ENCODE measurements around the gene NID2. TPM values are rescaled to one million over a fixed set of nuclear protein-coding genes. Genes with fewer than 3 reads are reported as not detected.
A peak's percentile ranks its signal among the peaks of the same experiment; 100 is the strongest.

The NID2 gene
- total and polyA plus RNA-seq, 4 donors, result 2.3 to 23.3 (median 10.1) TPM

- Histone ChIP-seq H3K9ac (ENCODE audit: low read depth in 1 of 2, low read length in 2 of 2) (no peak overlapping the region), H3K27me3 (ENCODE audit: control insufficient read depth in 4 of 4, insufficient read depth in 4 of 4, low read length in 3 of 4) (peaks cover 0 to 5% (median 1%) of the 10 kb centered on the region in 4 donors), H3K4me3 (ENCODE audit: low read depth in 1 of 3, low read length in 3 of 3) (no peak overlapping the region), H3K27ac (ENCODE audit: low read depth in 1 of 2, low read length in 2 of 2) (peak overlapping the region in 1 of 2 donors; percentile 9), H3K4me1 (ENCODE audit: control insufficient read depth in 4 of 4, insufficient read depth in 4 of 4, low read length in 3 of 4) (no peaks in the 10 kb centered on the region), H3K36me3 (ENCODE audit: control insufficient read depth in 4 of 4, insufficient read depth in 3 of 4, low read depth in 1 of 4, low read length in 3 of 4) (peaks cover 0 to 2% (median 0%) of the 10 kb centered on the region in 4 donors), H3K9me3 (ENCODE audit: control insufficient read depth in 4 of 4, low read length in 3 of 4) (no peaks in the 10 kb centered on the region)
- TF ChIP-seq YY1 (IDR thresholded peaks at IDR 0.05) (no peak), HNF4G (IDR thresholded peaks at IDR 0.05) (no peak), TAF1 (conservative IDR thresholded peaks at IDR 0.05) (no peak), FOXA2 (IDR thresholded peaks at IDR 0.05) (no peak), EGR1 (IDR thresholded peaks at IDR 0.05; ENCODE audit: low read depth in 2 of 2) (no peak)
- 72% methylated on average over 5 of the region's 5 CpGs for WGBS
- DNase-seq (ENCODE audit: low spot score), result no peak
These were observed 7.5 kb downstream of the NID2 start for GRCh38 chr14:52061390-52061789.

DNA sequence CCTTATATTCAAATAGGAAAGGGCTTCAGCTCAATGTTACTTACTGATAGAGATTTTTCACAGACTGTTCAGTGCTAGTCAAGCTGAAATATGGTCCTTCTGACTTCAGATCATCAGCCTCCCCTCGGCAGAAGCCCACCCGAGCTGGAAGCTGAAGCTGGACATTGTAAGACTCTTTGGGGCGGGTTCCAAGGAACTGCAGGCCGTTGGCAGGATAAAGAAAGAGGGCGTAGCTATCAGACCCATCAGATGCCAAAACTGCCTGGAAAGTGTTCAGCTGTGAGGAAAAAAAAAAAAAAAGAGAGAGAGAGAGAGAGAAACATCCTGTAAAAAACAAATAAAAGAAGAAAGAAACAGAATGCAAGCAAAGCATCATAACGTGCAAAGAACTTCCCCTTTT, 8.8 kb downstream of the NID2 start:
- 54% methylated on average over 6 of the region's 6 CpGs for WGBS
- H3K4me1 ChIP-seq (ENCODE audit: control insufficient read depth in 4 of 4, insufficient read depth in 4 of 4, low read length in 3 of 4), result no peaks in the 10 kb centered on the region
- H3K27ac ChIP-seq (ENCODE audit: low read depth in 1 of 2, low read length in 2 of 2), result no peak overlapping the region

More for the DNA sequence above, 8.8 kb downstream of the NID2 start:
- H3K4me3 ChIP-seq (ENCODE audit: low read depth in 1 of 3, low read length in 3 of 3), result no peak overlapping the region
- peaks cover 0 to 5% (median 1%) of the 10 kb centered on the region in 4 donors for H3K27me3 ChIP-seq (ENCODE audit: control insufficient read depth in 4 of 4, insufficient read depth in 4 of 4, low read length in 3 of 4)
- peaks cover 0 to 2% (median 0%) of the 10 kb centered on the region in 4 donors for H3K36me3 ChIP-seq (ENCODE audit: control insufficient read depth in 4 of 4, insufficient read depth in 3 of 4, low read depth in 1 of 4, low read length in 3 of 4)
- no peak overlapping the region for H3K9ac ChIP-seq (ENCODE audit: low read depth in 1 of 2, low read length in 2 of 2)
- DNase-seq (ENCODE audit: low spot score), result no peak
- H3K9me3 ChIP-seq (ENCODE audit: control insufficient read depth in 4 of 4, low read length in 3 of 4), result no peaks in the 10 kb centered on the region
- TF ChIP-seq YY1 (IDR thresholded peaks at IDR 0.05) (no peak), EGR1 (IDR thresholded peaks at IDR 0.05; ENCODE audit: low read depth in 2 of 2) (no peak), ATF3 (IDR thresholded peaks at IDR 0.05) (no peak), JUND (IDR thresholded peaks at IDR 0.05) (no peak), CTCF (IDR thresholded peaks at IDR 0.05; ENCODE audit: low read depth, low read length, missing input control) (no peak), TAF1 (conservative IDR thresholded peaks at IDR 0.05) (no peak), RAD21 (IDR thresholded peaks at IDR 0.05) (no peak), FOXA1 (IDR thresholded peaks at IDR 0.05) (no peak), HNF4A (conservative IDR thresholded peaks at IDR 0.05) (no peak), RXRA (IDR thresholded peaks at IDR 0.05) (no peak), GABPA (IDR thresholded peaks at IDR 0.05 in 1 of 2, conservative IDR thresholded peaks at IDR 0.05 in 1 of 2) (no peak), SP1 (IDR thresholded peaks at IDR 0.05) (no peak), NR2F2 (IDR thresholded peaks at IDR 0.05) (no peak), FOXA2 (IDR thresholded peaks at IDR 0.05) (no peak), HNF4G (IDR thresholded peaks at IDR 0.05) (no peak)
- TF ChIP-seq, protein P1, sequence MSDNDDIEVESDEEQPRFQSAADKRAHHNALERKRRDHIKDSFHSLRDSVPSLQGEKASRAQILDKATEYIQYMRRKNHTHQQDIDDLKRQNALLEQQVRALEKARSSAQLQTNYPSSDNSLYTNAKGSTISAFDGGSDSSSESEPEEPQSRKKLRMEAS (IDR thresholded peaks at IDR 0.05), result no peak
- TF ChIP-seq, protein P2, sequence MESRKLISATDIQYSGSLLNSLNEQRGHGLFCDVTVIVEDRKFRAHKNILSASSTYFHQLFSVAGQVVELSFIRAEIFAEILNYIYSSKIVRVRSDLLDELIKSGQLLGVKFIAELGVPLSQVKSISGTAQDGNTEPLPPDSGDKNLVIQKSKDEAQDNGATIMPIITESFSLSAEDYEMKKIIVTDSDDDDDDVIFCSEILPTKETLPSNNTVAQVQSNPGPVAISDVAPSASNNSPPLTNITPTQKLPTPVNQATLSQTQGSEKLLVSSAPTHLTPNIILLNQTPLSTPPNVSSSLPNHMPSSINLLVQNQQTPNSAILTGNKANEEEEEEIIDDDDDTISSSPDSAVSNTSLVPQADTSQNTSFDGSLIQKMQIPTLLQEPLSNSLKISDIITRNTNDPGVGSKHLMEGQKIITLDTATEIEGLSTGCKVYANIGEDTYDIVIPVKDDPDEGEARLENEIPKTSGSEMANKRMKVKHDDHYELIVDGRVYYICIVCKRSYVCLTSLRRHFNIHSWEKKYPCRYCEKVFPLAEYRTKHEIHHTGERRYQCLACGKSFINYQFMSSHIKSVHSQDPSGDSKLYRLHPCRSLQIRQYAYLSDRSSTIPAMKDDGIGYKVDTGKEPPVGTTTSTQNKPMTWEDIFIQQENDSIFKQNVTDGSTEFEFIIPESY (IDR thresholded peaks at IDR 0.05), result no peak
- TF ChIP-seq, protein P3, sequence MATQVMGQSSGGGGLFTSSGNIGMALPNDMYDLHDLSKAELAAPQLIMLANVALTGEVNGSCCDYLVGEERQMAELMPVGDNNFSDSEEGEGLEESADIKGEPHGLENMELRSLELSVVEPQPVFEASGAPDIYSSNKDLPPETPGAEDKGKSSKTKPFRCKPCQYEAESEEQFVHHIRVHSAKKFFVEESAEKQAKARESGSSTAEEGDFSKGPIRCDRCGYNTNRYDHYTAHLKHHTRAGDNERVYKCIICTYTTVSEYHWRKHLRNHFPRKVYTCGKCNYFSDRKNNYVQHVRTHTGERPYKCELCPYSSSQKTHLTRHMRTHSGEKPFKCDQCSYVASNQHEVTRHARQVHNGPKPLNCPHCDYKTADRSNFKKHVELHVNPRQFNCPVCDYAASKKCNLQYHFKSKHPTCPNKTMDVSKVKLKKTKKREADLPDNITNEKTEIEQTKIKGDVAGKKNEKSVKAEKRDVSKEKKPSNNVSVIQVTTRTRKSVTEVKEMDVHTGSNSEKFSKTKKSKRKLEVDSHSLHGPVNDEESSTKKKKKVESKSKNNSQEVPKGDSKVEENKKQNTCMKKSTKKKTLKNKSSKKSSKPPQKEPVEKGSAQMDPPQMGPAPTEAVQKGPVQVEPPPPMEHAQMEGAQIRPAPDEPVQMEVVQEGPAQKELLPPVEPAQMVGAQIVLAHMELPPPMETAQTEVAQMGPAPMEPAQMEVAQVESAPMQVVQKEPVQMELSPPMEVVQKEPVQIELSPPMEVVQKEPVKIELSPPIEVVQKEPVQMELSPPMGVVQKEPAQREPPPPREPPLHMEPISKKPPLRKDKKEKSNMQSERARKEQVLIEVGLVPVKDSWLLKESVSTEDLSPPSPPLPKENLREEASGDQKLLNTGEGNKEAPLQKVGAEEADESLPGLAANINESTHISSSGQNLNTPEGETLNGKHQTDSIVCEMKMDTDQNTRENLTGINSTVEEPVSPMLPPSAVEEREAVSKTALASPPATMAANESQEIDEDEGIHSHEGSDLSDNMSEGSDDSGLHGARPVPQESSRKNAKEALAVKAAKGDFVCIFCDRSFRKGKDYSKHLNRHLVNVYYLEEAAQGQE (IDR thresholded peaks at IDR 0.05), result no peak

All from liver (tissue), 9 donors.